GM12891 (cell line): ENCODE measurements around the gene LYST.

Experiments
- PAX5 ChIP-seq: IDR thresholded peaks from 2 replicates; pipeline ENCODE4 v1.6.1; 2011; ENCODE audit warnings: low read length, moderate library complexity, mild to moderate bottlenecking; ENCODE audit not compliant: insufficient read depth, severe bottlenecking
- POLR2A ChIP-seq: IDR thresholded peaks from 2 replicates; pipeline ENCODE4 v1.6.1; 2011; ENCODE audit warnings: low read depth, low read length, control low read depth
- POLR2AphosphoS5 ChIP-seq: IDR thresholded peaks from 2 replicates; pipeline ENCODE4 v1.6.1; 2011; ENCODE audit warnings: low read depth, low read length, control low read depth
- TAF1 ChIP-seq: IDR thresholded peaks from 2 replicates; pipeline ENCODE4 v1.6.1; 2011; ENCODE audit warnings: low read depth, low read length, control low read depth

- TF ChIP-seq POLR2AphosphoS5 (no peak), POLR2A (no peak), PAX5 (no peak), TAF1 (no peak)
Measured at GRCh38 chr1:235911300-235911662, 44.6 kb upstream of the LYST start.
